Neural cell (in vitro differentiated cells): ENCODE measurements around the gene ADAMTS10. TPM values are rescaled to one million over a fixed set of nuclear protein-coding genes. Genes with fewer than 3 reads are reported as not detected.
A peak's percentile ranks its signal among the peaks of the same experiment; 100 is the strongest.

ENCODE experiments used
- H2AFZ ChIP-seq: fragments of 200-600, 300-800 bp; sonication (generic), shearing (Covaris generic); 2 replicates; pipeline ENCODE4 v1.6.0; 2014; ENCODE audit warnings: low read depth, mild to moderate bottlenecking, antibody characterized with exemption, low read length, moderate library complexity
- H3F3A ChIP-seq: fragments of 200-600 bp; shearing (Covaris generic); 2 replicates; pipeline ENCODE4 v1.6.1; 2016; ENCODE audit warnings: mild to moderate bottlenecking, moderate library complexity, mixed read lengths, antibody characterized with exemption, low read length; ENCODE audit not compliant: insufficient read depth, poor library complexity, severe bottlenecking
- H3K27ac ChIP-seq: fragments of 200-600, 300-800 bp; sonication (generic), shearing (Covaris generic); 2 replicates; pipeline ENCODE4 v1.5.1; 2014; ENCODE audit warnings: mild to moderate bottlenecking, low read length, moderate library complexity
- H3K27me3 ChIP-seq: fragments of 300-800, 200-600 bp; sonication (generic), shearing (Covaris generic); 2 replicates; pipeline ENCODE4 v1.6.0; 2014; ENCODE audit warnings: mild to moderate bottlenecking, low read depth, low read length, moderate library complexity; ENCODE audit not compliant: insufficient read depth
- H3K36me3 ChIP-seq: fragments of 300-800, 200-600 bp; sonication (generic), shearing (Covaris generic); 2 replicates; pipeline ENCODE4 v1.5.1; 2014; ENCODE audit warnings: mild to moderate bottlenecking, antibody characterized with exemption, low read length, moderate library complexity; ENCODE audit not compliant: insufficient read depth
- H3K4me2 ChIP-seq: fragments of 300-800, 200-600 bp; sonication (generic), shearing (Covaris generic); 2 replicates; pipeline ENCODE4 v1.6.0; 2014; ENCODE audit warnings: mild to moderate bottlenecking, low read length
- H3K4me3 ChIP-seq: fragments of 300-800, 200-600 bp; sonication (generic), shearing (Covaris generic); 2 replicates; pipeline ENCODE4 v1.5.1; 2014; ENCODE audit warnings: mild to moderate bottlenecking, low read length, moderate library complexity
- H3K79me2 ChIP-seq: fragments of 200-600 bp; shearing (Covaris generic); replicated peaks from 2 replicates; pipeline ENCODE4 v1.6.0; 2014; ENCODE audit warnings: mild to moderate bottlenecking, low read length, moderate library complexity; ENCODE audit not compliant: insufficient read depth
- H3K9ac ChIP-seq: fragments of 300-800, 200-600 bp; sonication (generic), shearing (Covaris generic); 2 replicates; pipeline ENCODE4 v1.6.1; 2016; ENCODE audit warnings: mild to moderate bottlenecking, low read length, mixed read lengths
- H3K9me2 ChIP-seq: fragments of 200-600 bp; shearing (Covaris generic); 2 replicates; pipeline ENCODE4 v1.6.1; 2016; ENCODE audit warnings: mild to moderate bottlenecking, low read length, mixed read lengths; ENCODE audit not compliant: insufficient read depth
- H3K9me3 ChIP-seq: fragments of 200-600, 300-800 bp; sonication (generic), shearing (Covaris generic); 2 replicates; pipeline ENCODE4 v1.6.1; 2016; ENCODE audit warnings: mild to moderate bottlenecking, mixed run types, low read length, moderate library complexity, mixed read lengths
- H4K20me1 ChIP-seq: fragments of 200-600 bp; shearing (Covaris generic); 2 replicates; pipeline ENCODE4 v1.6.1; 2016; ENCODE audit warnings: mild to moderate bottlenecking, mixed run types; ENCODE audit not compliant: insufficient read depth
- EP300 ChIP-seq: fragments of 450-650 bp; conservative IDR thresholded peaks from 2 replicates; pipeline ENCODE4 v1.6.1; 2014; ENCODE audit warnings: antibody characterized with exemption, mild to moderate bottlenecking, moderate library complexity; ENCODE audit not compliant: poor library complexity, severe bottlenecking
- EZH2 ChIP-seq: fragments of 200-600, 300-800 bp; shearing (Covaris generic), sonication (generic); IDR thresholded peaks from 2 replicates; pipeline ENCODE4 v1.6.1; 2014; ENCODE audit warnings: antibody characterized with exemption, low read length, borderline replicate concordance, mild to moderate bottlenecking; ENCODE audit not compliant: insufficient read depth, poor library complexity, severe bottlenecking
- MXI1 ChIP-seq: fragments of 450-650 bp; conservative IDR thresholded peaks from 2 replicates; pipeline ENCODE4 v1.6.1; 2014; ENCODE audit warnings: antibody characterized with exemption, mild to moderate bottlenecking; ENCODE audit not compliant: poor library complexity, severe bottlenecking
- POLR2AphosphoS5 ChIP-seq: IDR thresholded peaks from 2 replicates; pipeline ENCODE4 v1.6.1; 2012
- RAD21 ChIP-seq: fragments of 450-650 bp; conservative IDR thresholded peaks from 2 replicates; pipeline ENCODE4 v1.6.1; 2014; ENCODE audit warnings: antibody characterized with exemption, mild to moderate bottlenecking, moderate library complexity
- SMC3 ChIP-seq: fragments of 450-650 bp; conservative IDR thresholded peaks from 2 replicates; pipeline ENCODE4 v1.6.1; 2014; ENCODE audit warnings: antibody characterized with exemption, mild to moderate bottlenecking, moderate library complexity; ENCODE audit not compliant: poor library complexity
- TAF1 ChIP-seq: IDR thresholded peaks from 2 replicates; pipeline ENCODE4 v1.6.1; 2012; ENCODE audit warnings: low read depth
- polyA plus RNA-seq: library from polyadenylated mRNA; depleted of rRNA; stranded (reverse); fragments of >200 nt; gene quantifications from 2 replicates; pipeline ENCODE4 v1.2.3, GENCODE V29; 2014
- TF ChIP-seq, protein P1 (sequence below): fragments of 450-650 bp; IDR thresholded peaks from 2 replicates; pipeline ENCODE4 v1.5.1; 2014; ENCODE audit warnings: antibody characterized with exemption, mild to moderate bottlenecking, moderate library complexity; ENCODE audit not compliant: poor library complexity, severe bottlenecking
- TF ChIP-seq, protein P2 (sequence below): IDR thresholded peaks from 2 replicates; pipeline ENCODE4 v1.6.1; 2012; ENCODE audit warnings: borderline replicate concordance

The ADAMTS10 gene
- polyA plus RNA-seq, 1 donor from 2014 or later = 99.4 TPM

DNA sequence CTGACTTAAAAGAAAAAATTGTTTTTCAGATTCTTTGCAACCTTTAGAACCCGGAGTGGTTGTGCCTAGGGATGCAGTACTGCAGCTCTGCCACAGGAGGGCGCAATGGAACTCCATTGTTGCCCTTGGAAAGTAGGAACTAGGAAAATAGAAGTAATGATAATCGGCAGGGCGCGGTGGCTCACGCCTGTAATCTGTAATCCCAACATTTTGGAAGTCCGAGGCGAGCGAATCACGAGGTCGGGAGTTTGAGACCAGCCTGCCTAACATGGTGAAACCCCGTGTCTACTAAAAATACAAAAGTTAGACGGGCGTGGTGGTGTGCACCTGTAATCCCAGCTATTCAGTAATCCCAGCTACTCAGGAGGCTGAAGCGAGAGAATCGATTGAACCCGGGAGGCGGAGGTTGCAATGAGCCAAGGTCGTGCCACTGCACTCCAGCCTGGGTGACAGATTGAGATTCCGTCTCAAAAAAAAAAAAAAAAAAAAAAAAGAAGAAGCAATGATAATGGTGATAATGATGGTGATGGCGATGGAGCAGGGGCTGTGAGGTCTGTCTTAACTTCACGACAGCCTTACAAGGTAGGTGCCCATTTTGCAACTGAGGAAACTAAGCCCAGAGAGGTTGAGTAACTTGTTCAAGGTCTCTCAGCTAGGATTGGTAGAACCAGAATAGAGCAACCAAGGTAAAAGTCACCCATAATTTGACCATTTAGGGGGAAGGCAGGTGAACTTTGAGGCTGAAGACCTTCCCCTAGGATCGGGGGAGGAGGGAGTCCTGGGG, 5.5 kb upstream of the ADAMTS10 start:
- Histone ChIP-seq H3K4me2 (no peak overlapping the region), H3K4me3 (no peak overlapping the region), H3K27ac (no peak overlapping the region), H3K9me3 (no peaks in the 10 kb centered on the region), H3K9ac (no peak overlapping the region), H3K36me3 (no peaks in the 10 kb centered on the region), H2AFZ (no peak overlapping the region), H3K79me2 (no peaks in the 10 kb centered on the region), H3K9me2 (no peaks in the 10 kb centered on the region), H3F3A (no peaks in the 10 kb centered on the region), H4K20me1 (no peaks in the 10 kb centered on the region), H3K27me3 (no peaks in the 10 kb centered on the region)
- TF ChIP-seq SMC3 (peak; percentile 49), RAD21 (peak; percentile 46), MXI1 (no peak)
- TF ChIP-seq, protein P1, sequence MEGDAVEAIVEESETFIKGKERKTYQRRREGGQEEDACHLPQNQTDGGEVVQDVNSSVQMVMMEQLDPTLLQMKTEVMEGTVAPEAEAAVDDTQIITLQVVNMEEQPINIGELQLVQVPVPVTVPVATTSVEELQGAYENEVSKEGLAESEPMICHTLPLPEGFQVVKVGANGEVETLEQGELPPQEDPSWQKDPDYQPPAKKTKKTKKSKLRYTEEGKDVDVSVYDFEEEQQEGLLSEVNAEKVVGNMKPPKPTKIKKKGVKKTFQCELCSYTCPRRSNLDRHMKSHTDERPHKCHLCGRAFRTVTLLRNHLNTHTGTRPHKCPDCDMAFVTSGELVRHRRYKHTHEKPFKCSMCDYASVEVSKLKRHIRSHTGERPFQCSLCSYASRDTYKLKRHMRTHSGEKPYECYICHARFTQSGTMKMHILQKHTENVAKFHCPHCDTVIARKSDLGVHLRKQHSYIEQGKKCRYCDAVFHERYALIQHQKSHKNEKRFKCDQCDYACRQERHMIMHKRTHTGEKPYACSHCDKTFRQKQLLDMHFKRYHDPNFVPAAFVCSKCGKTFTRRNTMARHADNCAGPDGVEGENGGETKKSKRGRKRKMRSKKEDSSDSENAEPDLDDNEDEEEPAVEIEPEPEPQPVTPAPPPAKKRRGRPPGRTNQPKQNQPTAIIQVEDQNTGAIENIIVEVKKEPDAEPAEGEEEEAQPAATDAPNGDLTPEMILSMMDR = peak; percentile 65

DNA sequence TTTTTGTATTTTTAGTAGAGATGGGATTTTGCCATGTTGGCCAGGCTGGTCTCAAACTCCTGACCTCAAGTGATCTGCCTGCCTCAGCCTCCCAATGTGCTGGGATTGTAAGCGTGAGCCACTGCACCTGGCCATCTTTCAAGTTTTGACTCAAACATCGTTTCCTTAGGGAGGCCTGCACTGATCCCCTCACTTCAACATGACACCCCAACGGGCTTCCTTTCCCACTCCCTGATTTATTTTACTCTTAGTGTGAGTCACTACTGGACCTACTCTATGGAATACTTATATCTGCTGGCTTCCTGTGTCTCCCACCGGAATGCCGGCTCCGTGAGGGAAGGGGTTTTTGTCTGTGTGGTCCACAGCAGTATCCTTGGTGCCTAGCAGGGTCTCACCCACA, 4.5 kb upstream of the ADAMTS10 start:
- no peaks in the 10 kb centered on the region for H3K27me3 ChIP-seq
- H4K20me1 ChIP-seq = no peaks in the 10 kb centered on the region
- peaks cover 3% of the 10 kb centered on the region for H3K79me2 ChIP-seq
- no peak overlapping the region for H2AFZ ChIP-seq
- H3K9ac ChIP-seq = no peak overlapping the region
- H3K36me3 ChIP-seq = no peaks in the 10 kb centered on the region
- H3K4me2 ChIP-seq = no peak overlapping the region
- H3K4me3 ChIP-seq = no peak overlapping the region
- no peaks in the 10 kb centered on the region for H3K9me2 ChIP-seq
- TF ChIP-seq MXI1 = no peak
- TF ChIP-seq, protein P2, sequence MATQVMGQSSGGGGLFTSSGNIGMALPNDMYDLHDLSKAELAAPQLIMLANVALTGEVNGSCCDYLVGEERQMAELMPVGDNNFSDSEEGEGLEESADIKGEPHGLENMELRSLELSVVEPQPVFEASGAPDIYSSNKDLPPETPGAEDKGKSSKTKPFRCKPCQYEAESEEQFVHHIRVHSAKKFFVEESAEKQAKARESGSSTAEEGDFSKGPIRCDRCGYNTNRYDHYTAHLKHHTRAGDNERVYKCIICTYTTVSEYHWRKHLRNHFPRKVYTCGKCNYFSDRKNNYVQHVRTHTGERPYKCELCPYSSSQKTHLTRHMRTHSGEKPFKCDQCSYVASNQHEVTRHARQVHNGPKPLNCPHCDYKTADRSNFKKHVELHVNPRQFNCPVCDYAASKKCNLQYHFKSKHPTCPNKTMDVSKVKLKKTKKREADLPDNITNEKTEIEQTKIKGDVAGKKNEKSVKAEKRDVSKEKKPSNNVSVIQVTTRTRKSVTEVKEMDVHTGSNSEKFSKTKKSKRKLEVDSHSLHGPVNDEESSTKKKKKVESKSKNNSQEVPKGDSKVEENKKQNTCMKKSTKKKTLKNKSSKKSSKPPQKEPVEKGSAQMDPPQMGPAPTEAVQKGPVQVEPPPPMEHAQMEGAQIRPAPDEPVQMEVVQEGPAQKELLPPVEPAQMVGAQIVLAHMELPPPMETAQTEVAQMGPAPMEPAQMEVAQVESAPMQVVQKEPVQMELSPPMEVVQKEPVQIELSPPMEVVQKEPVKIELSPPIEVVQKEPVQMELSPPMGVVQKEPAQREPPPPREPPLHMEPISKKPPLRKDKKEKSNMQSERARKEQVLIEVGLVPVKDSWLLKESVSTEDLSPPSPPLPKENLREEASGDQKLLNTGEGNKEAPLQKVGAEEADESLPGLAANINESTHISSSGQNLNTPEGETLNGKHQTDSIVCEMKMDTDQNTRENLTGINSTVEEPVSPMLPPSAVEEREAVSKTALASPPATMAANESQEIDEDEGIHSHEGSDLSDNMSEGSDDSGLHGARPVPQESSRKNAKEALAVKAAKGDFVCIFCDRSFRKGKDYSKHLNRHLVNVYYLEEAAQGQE = no peak
- TF ChIP-seq RAD21 = no peak
- TF ChIP-seq TAF1 = no peak
- TF ChIP-seq EP300 = no peak
- no peak for TF ChIP-seq POLR2AphosphoS5
- no peak for TF ChIP-seq EZH2
- no peak for TF ChIP-seq SMC3
- TF ChIP-seq, protein P1 = no peak
- no peaks in the 10 kb centered on the region for H3F3A ChIP-seq
- H3K27ac ChIP-seq = no peak overlapping the region
- no peaks in the 10 kb centered on the region for H3K9me3 ChIP-seq
